ENCODE measurements around the gene CUX1. TPM values are rescaled to one million over a fixed set of nuclear protein-coding genes. Genes with fewer than 3 reads are reported as not detected.
"Not testable (repeated sequence)": the region's sequence is repeated elsewhere in the genome, so short reads cannot be mapped to it uniquely, and the experiment has no call there.

The CUX1 gene
- total RNA-seq, 1 donor from 2014 or later, result 56.5 TPM

- TF ChIP-seq, protein P1, sequence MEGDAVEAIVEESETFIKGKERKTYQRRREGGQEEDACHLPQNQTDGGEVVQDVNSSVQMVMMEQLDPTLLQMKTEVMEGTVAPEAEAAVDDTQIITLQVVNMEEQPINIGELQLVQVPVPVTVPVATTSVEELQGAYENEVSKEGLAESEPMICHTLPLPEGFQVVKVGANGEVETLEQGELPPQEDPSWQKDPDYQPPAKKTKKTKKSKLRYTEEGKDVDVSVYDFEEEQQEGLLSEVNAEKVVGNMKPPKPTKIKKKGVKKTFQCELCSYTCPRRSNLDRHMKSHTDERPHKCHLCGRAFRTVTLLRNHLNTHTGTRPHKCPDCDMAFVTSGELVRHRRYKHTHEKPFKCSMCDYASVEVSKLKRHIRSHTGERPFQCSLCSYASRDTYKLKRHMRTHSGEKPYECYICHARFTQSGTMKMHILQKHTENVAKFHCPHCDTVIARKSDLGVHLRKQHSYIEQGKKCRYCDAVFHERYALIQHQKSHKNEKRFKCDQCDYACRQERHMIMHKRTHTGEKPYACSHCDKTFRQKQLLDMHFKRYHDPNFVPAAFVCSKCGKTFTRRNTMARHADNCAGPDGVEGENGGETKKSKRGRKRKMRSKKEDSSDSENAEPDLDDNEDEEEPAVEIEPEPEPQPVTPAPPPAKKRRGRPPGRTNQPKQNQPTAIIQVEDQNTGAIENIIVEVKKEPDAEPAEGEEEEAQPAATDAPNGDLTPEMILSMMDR (IDR thresholded peaks at IDR 0.05; ENCODE audit: partially characterized antibody, unreplicated experiment), result no peak
- H3K36me3 Mint-ChIP-seq (ENCODE audit: unreplicated experiment), result no peaks in the 10 kb centered on the region
- DNase-seq, result no peak
- peaks cover 20% of the 10 kb centered on the region for H3K4me1 Mint-ChIP-seq (ENCODE audit: low read depth, unreplicated experiment)
- H3K27me3 Mint-ChIP-seq (ENCODE audit: unreplicated experiment), result no peaks in the 10 kb centered on the region
- H3K4me3 Mint-ChIP-seq (ENCODE audit: unreplicated experiment), result no peak overlapping the region
- peaks cover 7% of the 10 kb centered on the region for H3K9me3 Mint-ChIP-seq (ENCODE audit: unreplicated experiment)
- no peak overlapping the region for H3K27ac Mint-ChIP-seq (ENCODE audit: unreplicated experiment)
Measured at GRCh38 chr7:101820703-101821102, 3.3 kb downstream of the CUX1 start.

DNA sequence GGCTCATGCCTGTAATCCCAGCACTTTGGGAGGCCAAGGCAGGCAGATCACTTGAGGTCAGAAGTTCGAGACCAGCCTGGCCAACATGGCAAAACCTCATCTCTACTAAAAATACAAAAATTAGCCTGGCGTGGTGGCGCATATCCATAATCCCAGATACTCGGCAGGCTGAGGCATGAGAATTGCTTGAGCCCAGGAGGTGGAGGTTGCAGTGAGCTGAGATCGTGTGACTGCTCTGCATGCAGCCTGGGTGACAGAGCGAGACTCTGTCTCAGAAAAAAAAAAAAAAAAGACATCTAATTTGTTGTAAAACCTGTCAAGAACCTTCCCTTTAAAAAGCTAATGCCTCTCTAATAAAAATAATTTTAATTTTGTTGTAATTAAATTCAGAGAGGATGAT, 5.2 kb downstream of the CUX1 start:
- H3K4me3 Mint-ChIP-seq (ENCODE audit: unreplicated experiment); H3K27me3 Mint-ChIP-seq (ENCODE audit: unreplicated experiment); H3K9me3 Mint-ChIP-seq (ENCODE audit: unreplicated experiment); H3K27ac Mint-ChIP-seq (ENCODE audit: unreplicated experiment); H3K36me3 Mint-ChIP-seq (ENCODE audit: unreplicated experiment); DNase-seq: not testable (repeated sequence)
- H3K4me1 Mint-ChIP-seq (ENCODE audit: low read depth, unreplicated experiment), result peaks cover 23% of the 10 kb centered on the region

- TF ChIP-seq, protein P1 (IDR thresholded peaks at IDR 0.05; ENCODE audit: partially characterized antibody, unreplicated experiment), result no peak
- H3K36me3 Mint-ChIP-seq (ENCODE audit: unreplicated experiment), result no peaks in the 10 kb centered on the region
- DNase-seq, result no peak
- peaks cover 3% of the 10 kb centered on the region for H3K9me3 Mint-ChIP-seq (ENCODE audit: unreplicated experiment)
- no peak overlapping the region for H3K4me3 Mint-ChIP-seq (ENCODE audit: unreplicated experiment)
- peaks cover 22% of the 10 kb centered on the region for H3K4me1 Mint-ChIP-seq (ENCODE audit: low read depth, unreplicated experiment)
- H3K27ac Mint-ChIP-seq (ENCODE audit: unreplicated experiment), result no peak overlapping the region
- no peaks in the 10 kb centered on the region for H3K27me3 Mint-ChIP-seq (ENCODE audit: unreplicated experiment)
Measured at GRCh38 chr7:101823096-101823495, 5.7 kb downstream of the CUX1 start.

DNA sequence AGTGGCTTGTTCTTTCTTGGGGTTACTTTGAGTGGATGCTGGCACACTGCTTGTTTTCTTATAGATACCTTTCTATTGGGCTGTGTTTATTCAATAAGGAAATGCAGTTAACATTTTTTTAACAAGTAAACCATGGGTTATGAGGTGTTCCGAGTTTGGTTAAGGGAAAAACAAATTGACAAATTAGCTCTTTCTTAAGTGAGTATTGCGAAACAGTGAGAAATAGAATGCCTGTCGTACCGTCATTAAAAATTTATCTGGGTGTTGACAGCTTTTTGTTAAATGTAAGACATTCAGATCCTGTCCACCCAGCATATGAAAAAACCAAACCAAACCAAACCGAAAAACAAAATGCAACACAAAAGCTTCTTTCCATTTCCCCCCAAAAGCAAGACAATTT, 6.2 kb downstream of the CUX1 start:
- Mint-ChIP-seq H3K4me3 (ENCODE audit: unreplicated experiment) (no peak overlapping the region), H3K4me1 (ENCODE audit: low read depth, unreplicated experiment) (peaks cover 18% of the 10 kb centered on the region), H3K27me3 (ENCODE audit: unreplicated experiment) (no peaks in the 10 kb centered on the region), H3K27ac (ENCODE audit: unreplicated experiment) (no peak overlapping the region), H3K36me3 (ENCODE audit: unreplicated experiment) (no peaks in the 10 kb centered on the region), H3K9me3 (ENCODE audit: unreplicated experiment) (peaks cover 1% of the 10 kb centered on the region)
- TF ChIP-seq, protein P1 (IDR thresholded peaks at IDR 0.05; ENCODE audit: partially characterized antibody, unreplicated experiment), result no peak
- no peak for DNase-seq

DNA sequence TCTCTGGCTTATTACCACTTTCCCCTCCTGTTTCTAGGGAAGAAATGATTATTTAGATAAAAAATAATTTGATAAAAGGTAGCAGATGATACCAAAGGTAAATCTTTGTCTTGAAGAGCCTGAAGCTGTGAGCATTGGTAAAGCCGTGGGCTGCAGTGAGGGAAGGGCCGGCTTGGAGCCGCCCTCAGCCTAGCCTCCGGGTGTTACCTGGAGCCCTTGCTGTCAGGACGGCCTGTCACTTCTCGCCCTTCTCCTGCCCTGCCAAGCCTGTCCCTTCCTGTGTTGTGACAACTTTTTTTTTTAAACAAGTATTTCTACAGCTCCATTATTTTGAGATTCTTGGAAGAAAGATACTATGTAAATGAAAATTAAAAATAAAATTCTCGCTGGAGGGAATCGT, 7.0 kb downstream of the CUX1 start:
- Mint-ChIP-seq H3K4me3 (ENCODE audit: unreplicated experiment) (no peak overlapping the region), H3K27me3 (ENCODE audit: unreplicated experiment) (no peaks in the 10 kb centered on the region), H3K9me3 (ENCODE audit: unreplicated experiment) (peaks cover 1% of the 10 kb centered on the region), H3K36me3 (ENCODE audit: unreplicated experiment) (no peaks in the 10 kb centered on the region), H3K27ac (ENCODE audit: unreplicated experiment) (no peak overlapping the region), H3K4me1 (ENCODE audit: low read depth, unreplicated experiment) (peaks cover 18% of the 10 kb centered on the region)
- TF ChIP-seq, protein P1 (IDR thresholded peaks at IDR 0.05; ENCODE audit: partially characterized antibody, unreplicated experiment), result no peak
- no peak for DNase-seq
